Measurements from ENCODE around the gene ALS2CL.
"Not testable (repeated sequence)": the region's sequence is repeated elsewhere in the genome, so short reads cannot be mapped to it uniquely, and the experiment has no call there.

ALS2CL gene

GRCh38 chr3:46704346-46704745 lies 10.9 kb upstream of the ALS2CL start:
- not testable (repeated sequence) for H3K36me3 ChIP-seq (ENCODE audit: insufficient read depth, low read length); H3K9me3 ChIP-seq (ENCODE audit: low read length); H3K4me1 ChIP-seq (ENCODE audit: insufficient read depth, low read length); H3K4me3 ChIP-seq (ENCODE audit: low read length); H2AFZ ChIP-seq (ENCODE audit: low read depth, low read length)
- H3K27me3 ChIP-seq (ENCODE audit: insufficient read depth, low read length) = peaks cover 22% of the 10 kb centered on the region

GRCh38 chr3:46703013-46703520 lies 9.6 kb upstream of the ALS2CL start:
- H3K4me3 ChIP-seq (ENCODE audit: low read length) = no peak overlapping the region
- peaks cover 22% of the 10 kb centered on the region for H3K27me3 ChIP-seq (ENCODE audit: insufficient read depth, low read length)
- no peaks in the 10 kb centered on the region for H3K36me3 ChIP-seq (ENCODE audit: insufficient read depth, low read length)

GRCh38 chr3:46702246-46703012 lies 8.9 kb upstream of the ALS2CL start:
- no peak overlapping the region for H3K4me3 ChIP-seq (ENCODE audit: low read length)
- no peaks in the 10 kb centered on the region for H3K36me3 ChIP-seq (ENCODE audit: insufficient read depth, low read length)
- H3K4me1 ChIP-seq (ENCODE audit: insufficient read depth, low read length) = peaks cover 5% of the 10 kb centered on the region
- peaks cover 22% of the 10 kb centered on the region for H3K27me3 ChIP-seq (ENCODE audit: insufficient read depth, low read length)
- no peaks in the 10 kb centered on the region for H3K9me3 ChIP-seq (ENCODE audit: low read length)
- H2AFZ ChIP-seq (ENCODE audit: low read depth, low read length) = no peak overlapping the region

More at GRCh38 chr3:46703013-46703520, 9.6 kb upstream of the ALS2CL start:
- no peaks in the 10 kb centered on the region for H3K9me3 ChIP-seq (ENCODE audit: low read length)
- H3K4me1 ChIP-seq (ENCODE audit: insufficient read depth, low read length) = peaks cover 5% of the 10 kb centered on the region
- no peak overlapping the region for H2AFZ ChIP-seq (ENCODE audit: low read depth, low read length)

- H3K27me3 ChIP-seq (ENCODE audit: insufficient read depth, low read length) = peaks cover 22% of the 10 kb centered on the region
- no peaks in the 10 kb centered on the region for H3K36me3 ChIP-seq (ENCODE audit: insufficient read depth, low read length)
- no peak within 1 kb of the TSS for H3K4me3 ChIP-seq (ENCODE audit: low read length)
- H3K4me1 ChIP-seq (ENCODE audit: insufficient read depth, low read length) = peaks cover 5% of the 10 kb centered on the region
- H2AFZ ChIP-seq (ENCODE audit: low read depth, low read length) = peak within 1 kb of the TSS; percentile 64
- H3K9me3 ChIP-seq (ENCODE audit: low read length) = no peaks in the 10 kb centered on the region
Measured at GRCh38 chr3:46701181-46701939, 7.9 kb upstream of the ALS2CL start, which contains the start of gene TMIE. Gene TMIE, plus strand, starts transcription at chr3:46701392. Its CDS starts 96 bp downstream, at chr3:46701488.

GRCh38 chr3:46700772-46701171 lies 7.3 kb upstream of the ALS2CL start:
- no peaks in the 10 kb centered on the region for H3K9me3 ChIP-seq (ENCODE audit: low read length)
- H3K27me3 ChIP-seq (ENCODE audit: insufficient read depth, low read length) = peaks cover 22% of the 10 kb centered on the region
- H3K4me3 ChIP-seq (ENCODE audit: low read length) = no peak overlapping the region
- no peaks in the 10 kb centered on the region for H3K36me3 ChIP-seq (ENCODE audit: insufficient read depth, low read length)
- no peak overlapping the region for H2AFZ ChIP-seq (ENCODE audit: low read depth, low read length)
- peaks cover 5% of the 10 kb centered on the region for H3K4me1 ChIP-seq (ENCODE audit: insufficient read depth, low read length)

- H3K36me3 ChIP-seq (ENCODE audit: insufficient read depth, low read length) = no peaks in the 10 kb centered on the region
- H3K27me3 ChIP-seq (ENCODE audit: insufficient read depth, low read length) = peaks cover 22% of the 10 kb centered on the region
- peaks cover 5% of the 10 kb centered on the region for H3K4me1 ChIP-seq (ENCODE audit: insufficient read depth, low read length)
- no peaks in the 10 kb centered on the region for H3K9me3 ChIP-seq (ENCODE audit: low read length)
- H3K4me3 ChIP-seq (ENCODE audit: low read length) = no peak overlapping the region
- no peak overlapping the region for H2AFZ ChIP-seq (ENCODE audit: low read depth, low read length)
Measured at GRCh38 chr3:46699676-46700523, 6.4 kb upstream of the ALS2CL start.

GRCh38 chr3:46695962-46696894 lies 2.7 kb upstream of the ALS2CL start:
- peaks cover 9% of the 10 kb centered on the region for H3K4me1 ChIP-seq (ENCODE audit: insufficient read depth, low read length)
- no peak overlapping the region for H2AFZ ChIP-seq (ENCODE audit: low read depth, low read length)
- no peaks in the 10 kb centered on the region for H3K36me3 ChIP-seq (ENCODE audit: insufficient read depth, low read length)
- H3K4me3 ChIP-seq (ENCODE audit: low read length) = no peak overlapping the region
- H3K27me3 ChIP-seq (ENCODE audit: insufficient read depth, low read length) = peaks cover 31% of the 10 kb centered on the region
- no peaks in the 10 kb centered on the region for H3K9me3 ChIP-seq (ENCODE audit: low read length)

GRCh38 chr3:46695177-46695961 lies 1.9 kb upstream of the ALS2CL start:
- Histone ChIP-seq H3K4me3 (ENCODE audit: low read length) (no peak overlapping the region), H3K4me1 (ENCODE audit: insufficient read depth, low read length) (peaks cover 4% of the 10 kb centered on the region), H3K36me3 (ENCODE audit: insufficient read depth, low read length) (no peaks in the 10 kb centered on the region), H3K9me3 (ENCODE audit: low read length) (no peaks in the 10 kb centered on the region), H3K27me3 (ENCODE audit: insufficient read depth, low read length) (peaks cover 30% of the 10 kb centered on the region), H2AFZ (ENCODE audit: low read depth, low read length) (no peak overlapping the region)

- H3K27me3 ChIP-seq (ENCODE audit: insufficient read depth, low read length) = peaks cover 30% of the 10 kb centered on the region
- H3K4me3 ChIP-seq (ENCODE audit: low read length) = no peak overlapping the region
- no peak overlapping the region for H2AFZ ChIP-seq (ENCODE audit: low read depth, low read length)
- no peaks in the 10 kb centered on the region for H3K36me3 ChIP-seq (ENCODE audit: insufficient read depth, low read length)
- H3K4me1 ChIP-seq (ENCODE audit: insufficient read depth, low read length) = peaks cover 4% of the 10 kb centered on the region
- H3K9me3 ChIP-seq (ENCODE audit: low read length) = no peaks in the 10 kb centered on the region
Measured at GRCh38 chr3:46694520-46694919, 1.0 kb upstream of the ALS2CL start.

GRCh38 chr3:46693892-46694226 lies 380 bp upstream of the ALS2CL start:
- no peaks in the 10 kb centered on the region for H3K9me3 ChIP-seq (ENCODE audit: low read length)
- H3K36me3 ChIP-seq (ENCODE audit: insufficient read depth, low read length) = no peaks in the 10 kb centered on the region
- H3K27me3 ChIP-seq (ENCODE audit: insufficient read depth, low read length) = peaks cover 30% of the 10 kb centered on the region
- no peak overlapping the region for H3K4me3 ChIP-seq (ENCODE audit: low read length)
- no peak overlapping the region for H2AFZ ChIP-seq (ENCODE audit: low read depth, low read length)
- peaks cover 4% of the 10 kb centered on the region for H3K4me1 ChIP-seq (ENCODE audit: insufficient read depth, low read length)

GRCh38 chr3:46692566-46692990 lies 901 bp downstream of the ALS2CL start:
- Histone ChIP-seq H3K4me3 (ENCODE audit: low read length) (no peak overlapping the region), H3K4me1 (ENCODE audit: insufficient read depth, low read length) (peaks cover 4% of the 10 kb centered on the region), H3K9me3 (ENCODE audit: low read length) (no peaks in the 10 kb centered on the region), H3K27me3 (ENCODE audit: insufficient read depth, low read length) (peaks cover 30% of the 10 kb centered on the region), H3K36me3 (ENCODE audit: insufficient read depth, low read length) (no peaks in the 10 kb centered on the region), H2AFZ (ENCODE audit: low read depth, low read length) (no peak overlapping the region)
